Kidney (tissue), 14 donors: ENCODE measurements around the gene RHOA. TPM values are rescaled to one million over a fixed set of nuclear protein-coding genes. Genes with fewer than 3 reads are reported as not detected.

Experiments
- DNase-seq, 5 donors: peaks; one replicate each; pipeline ENCODE4 v3.0.0-alpha.2; 2013 to 2020
- FAIRE-seq: peaks from 2 replicates; lab custom pipeline; 2012; peaks lifted over from hg19 to GRCh38; lab: Jason Lieb, UNC
- H3K27ac ChIP-seq, 2 donors: one replicate each; pipeline ENCODE4 v1.7.0; 2013; ENCODE audit warnings: low read depth in 2 of 2, low read length in 2 of 2, inconsistent platforms in 1 of 2
- H3K27me3 ChIP-seq: one replicate; pipeline ENCODE4 v1.7.1; 2013; ENCODE audit warnings: low read length, inconsistent platforms; ENCODE audit not compliant: control insufficient read depth, insufficient read depth
- H3K36me3 ChIP-seq, 3 donors: one replicate each; pipeline versions ENCODE4 v1.7.0 to v1.7.1; 2013; ENCODE audit warnings: low read length in 3 of 3, control low read depth in 1 of 3, inconsistent platforms in 1 of 3; ENCODE audit not compliant: insufficient read depth in 3 of 3, control insufficient read depth in 2 of 3
- H3K4me1 ChIP-seq, 3 donors: one replicate each; pipeline versions ENCODE4 v1.7.0 to v1.7.1; 2013; ENCODE audit warnings: low read length in 3 of 3, inconsistent platforms in 1 of 3, low read depth in 1 of 3; ENCODE audit not compliant: control insufficient read depth in 2 of 3, insufficient read depth in 2 of 3
- H3K4me3 ChIP-seq, 3 donors: one replicate each; pipeline versions ENCODE4 v1.7.0 to v1.8.1; 2013; ENCODE audit warnings: low read length in 3 of 3, control low read depth in 1 of 3, inconsistent platforms in 1 of 3
- H3K9ac ChIP-seq, 3 donors: one replicate each; pipeline versions ENCODE4 v1.7.0 to v1.7.1; 2013; ENCODE audit warnings: low read length in 3 of 3, control low read depth in 1 of 3, inconsistent platforms in 1 of 3
- H3K9me3 ChIP-seq, 3 donors: one replicate each; pipeline versions ENCODE4 v1.7.0 to v1.7.1; 2013; ENCODE audit warnings: low read length in 3 of 3, control low read depth in 1 of 3, inconsistent platforms in 1 of 3; ENCODE audit not compliant: control insufficient read depth in 2 of 3, insufficient read depth in 1 of 3
- CTCF ChIP-seq: IDR thresholded peaks from 3 replicates; pipeline ENCODE4 v1.5.1; 2012; ENCODE audit warnings: mild to moderate bottlenecking, moderate library complexity, borderline replicate concordance; ENCODE audit not compliant: insufficient read depth; ENCODE audit errors: extremely low read depth
- intact Hi-C: fragments of 100-400 bp; cut with DNase I; formaldehyde crosslinking; loops from one replicate; pipeline ENCODE4 v1.11.1; 2022
- polyA plus RNA-seq: library from polyadenylated mRNA; stranded (reverse); fragments of 350-450 nt; fragmentation: Illumina TruSeq; extraction: RNeasy Lipid Tissue Mini Kit (QIAGEN cat#74804); gene quantifications from one replicate; pipeline ENCODE4 v1.2.3, GENCODE V29; 2014; ENCODE audit warnings: low read depth, low replicate concordance; ENCODE audit not compliant: insufficient read depth
- total RNA-seq: library from RNA; stranded (reverse); fragmentation: NEBNext Ultra II Directional; extraction: Animal tissue kit (Norgen Biotek cat#: 25700); gene quantifications from one replicate; pipeline ENCODE4 v1.2.1, GENCODE V29; 2021
- donor health status: control.
- donor health status: control.
- donor health status: control.
- donor health status: control.
- donor health status: control.
- donor health status: DM: yes; HTN: yes; CAD: no.
- donor health status: Normal renal cell carcinoma (clear cell type).

The RHOA gene
- total and polyA plus RNA-seq, 2 donors from 2014 or later: 345 to 709 TPM

GRCh38 chr3:49403891-49404290, 7.9 kb downstream of the RHOA start:
- no peak overlapping the region for H3K4me3 ChIP-seq
- FAIRE-seq: no peak
- no peaks in the 10 kb centered on the region for H3K27me3 ChIP-seq
- no peak for TF ChIP-seq CTCF
- intact Hi-C loops: no loop called here
- DNase-seq: no peak
- H3K9me3 ChIP-seq: no peaks in the 10 kb centered on the region
- H3K4me1 ChIP-seq: peaks cover 0 to 8% (median 0%) of the 10 kb centered on the region in 3 donors
- H3K9ac ChIP-seq: no peak overlapping the region
- H3K36me3 ChIP-seq: peaks cover 0 to 3% (median 0%) of the 10 kb centered on the region in 3 donors
- no peak overlapping the region for H3K27ac ChIP-seq

GRCh38 chr3:49401766-49402165, 10.0 kb downstream of the RHOA start:
- Histone ChIP-seq H3K9me3 (no peaks in the 10 kb centered on the region), H3K36me3 (peaks cover 0 to 3% (median 0%) of the 10 kb centered on the region in 3 donors), H3K9ac (no peak overlapping the region), H3K27ac (no peak overlapping the region), H3K4me1 (peaks cover 0 to 16% (median 5%) of the 10 kb centered on the region in 3 donors), H3K27me3 (no peaks in the 10 kb centered on the region), H3K4me3 (no peak overlapping the region)
- DNase-seq: no peak
- intact Hi-C loops: no loop called here
- no peak for TF ChIP-seq CTCF
- no peak for FAIRE-seq

- peaks cover 0 to 7% (median 0%) of the 10 kb centered on the region in 3 donors for H3K36me3 ChIP-seq
These were observed 12.3 kb downstream of the RHOA start for GRCh38 chr3:49399461-49399860.

More at GRCh38 chr3:49399461-49399860, 12.3 kb downstream of the RHOA start:
- FAIRE-seq (no peak), DNase-seq (no peak)
- peaks cover 0 to 16% (median 5%) of the 10 kb centered on the region in 3 donors for H3K4me1 ChIP-seq
- no peak for TF ChIP-seq CTCF
- H3K4me3 ChIP-seq: no peak overlapping the region
- H3K27me3 ChIP-seq: no peaks in the 10 kb centered on the region
- intact Hi-C loops: no loop called here
- no peak overlapping the region for H3K27ac ChIP-seq
- no peak overlapping the region for H3K9ac ChIP-seq
- H3K9me3 ChIP-seq: no peaks in the 10 kb centered on the region
